Neural progenitor cell (in vitro differentiated cells): Measurements from ENCODE around the gene TRRAP.

Experiments used
- CTCF ChIP-seq: fragments of 200-600 bp; sonication (generic); IDR thresholded peaks from 2 replicates; pipeline ENCODE4 v1.5.1; 2017; ENCODE audit warnings: antibody characterized with exemption, mild to moderate bottlenecking
- EZH2 ChIP-seq: fragments of 200-600 bp; sonication (generic); IDR thresholded peaks from 2 replicates; pipeline ENCODE4 v1.6.1; 2017; ENCODE audit warnings: antibody characterized with exemption, mild to moderate bottlenecking, moderate library complexity
- EZH2phosphoT487 ChIP-seq: fragments of 200-600 bp; sonication (generic); IDR thresholded peaks from 2 replicates; pipeline ENCODE4 v1.6.1; 2017; ENCODE audit warnings: antibody characterized with exemption

GRCh38 chr7:99024066-99024465, 145.7 kb downstream of the TRRAP start:
- no peak for TF ChIP-seq CTCF
- no peak for TF ChIP-seq EZH2
- TF ChIP-seq EZH2phosphoT487, result no peak
